Right renal pelvis (tissue), 4 donors: ENCODE results near the gene SPARCL1. TPM values are rescaled to one million over a fixed set of nuclear protein-coding genes. Genes with fewer than 3 reads are reported as not detected.
A peak's percentile ranks its signal among the peaks of the same experiment; 100 is the strongest.
"Not testable (repeated sequence)": the region's sequence is repeated elsewhere in the genome, so short reads cannot be mapped to it uniquely, and the experiment has no call there.

Experiments
- DNase-seq, 4 donors: peaks; one replicate each; pipeline ENCODE4 v3.0.0-alpha.2; 2013; ENCODE audit warnings: low read depth in 4 of 4, low spot score in 3 of 4, missing footprints in 1 of 4
- polyA plus RNA-seq, 4 donors: library from polyadenylated mRNA; unstranded; fragments of 120-200 nt; gene quantifications; one replicate each; pipeline ENCODE4 v1.2.1, GENCODE V29; 2013; ENCODE audit not compliant: insufficient read length in 4 of 4

SPARCL1 gene
- polyA plus RNA-seq, 4 donors: 11.1 to 25.6 (median 14.8) TPM

- no peak for DNase-seq
Observed at GRCh38 chr4:87506974-87507701, 22.0 kb downstream of the SPARCL1 start.

- no peak for DNase-seq
Observed at GRCh38 chr4:87505862-87506261, 23.3 kb downstream of the SPARCL1 start.

- no peak for DNase-seq
Observed at GRCh38 chr4:87502580-87503238, 26.5 kb downstream of the SPARCL1 start.

- no peak for DNase-seq
Observed at GRCh38 chr4:87500092-87500462, 29.1 kb downstream of the SPARCL1 start.

DNA sequence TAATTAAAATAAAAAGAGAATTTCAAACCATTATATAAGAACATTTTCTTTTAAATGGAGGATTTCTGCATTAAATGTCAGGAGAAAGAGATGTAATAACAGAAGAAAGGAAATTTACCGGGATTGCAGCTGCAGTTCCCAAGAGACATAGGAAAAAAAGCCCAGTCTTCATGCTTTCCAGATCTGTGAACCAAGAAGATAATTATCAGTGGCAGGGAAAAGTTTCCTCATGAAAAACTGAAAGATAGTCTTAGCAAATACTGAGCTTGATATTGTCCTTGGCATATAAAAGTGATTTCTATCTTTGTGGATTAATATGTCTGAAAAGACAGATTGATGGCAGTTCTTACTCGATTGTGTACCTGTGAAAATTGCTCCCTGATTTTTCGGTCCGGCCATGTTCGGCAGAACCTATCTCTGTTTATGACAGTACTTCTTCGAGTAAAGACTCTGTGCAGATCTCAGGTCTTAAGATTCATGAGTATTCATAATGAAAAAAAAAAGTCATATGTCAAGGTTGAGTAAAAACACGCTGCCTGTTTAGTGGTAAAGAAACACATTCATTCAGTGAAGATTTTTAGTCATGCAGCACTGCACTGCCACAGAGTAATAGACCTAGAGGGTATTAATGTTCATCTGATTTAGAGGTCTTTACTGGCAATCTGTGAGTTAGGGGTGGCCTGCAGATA, 29.6 kb downstream of the SPARCL1 start:
- no peak for DNase-seq

DNA sequence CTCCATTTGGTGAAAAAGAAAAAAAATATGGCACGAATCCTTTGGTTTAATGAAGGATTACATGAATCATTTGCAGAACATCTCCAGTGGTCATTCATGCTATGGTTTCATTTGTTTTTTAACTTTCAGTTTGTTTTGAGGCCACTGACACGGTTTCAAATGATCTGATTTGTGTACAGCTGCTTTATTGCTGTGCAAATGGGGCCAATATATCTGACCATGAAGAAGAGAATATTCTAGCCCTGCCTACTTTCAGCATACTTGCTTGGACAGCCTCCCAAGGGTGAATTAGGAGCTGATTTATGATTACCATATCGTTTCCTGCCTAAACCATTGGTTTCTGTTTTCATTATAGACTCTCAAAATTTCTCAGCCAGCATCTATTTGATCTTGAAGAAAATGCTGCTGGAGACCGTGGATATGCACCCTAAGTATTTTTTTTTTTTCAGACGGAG, 30.7 kb downstream of the SPARCL1 start:
- DNase-seq: peak in 1 of 4 donors; percentile 40

GRCh38 chr4:87497578-87497977, 31.6 kb downstream of the SPARCL1 start:
- no peak for DNase-seq

- no peak for DNase-seq
Observed at GRCh38 chr4:87497159-87497558, 32.0 kb downstream of the SPARCL1 start.

DNA sequence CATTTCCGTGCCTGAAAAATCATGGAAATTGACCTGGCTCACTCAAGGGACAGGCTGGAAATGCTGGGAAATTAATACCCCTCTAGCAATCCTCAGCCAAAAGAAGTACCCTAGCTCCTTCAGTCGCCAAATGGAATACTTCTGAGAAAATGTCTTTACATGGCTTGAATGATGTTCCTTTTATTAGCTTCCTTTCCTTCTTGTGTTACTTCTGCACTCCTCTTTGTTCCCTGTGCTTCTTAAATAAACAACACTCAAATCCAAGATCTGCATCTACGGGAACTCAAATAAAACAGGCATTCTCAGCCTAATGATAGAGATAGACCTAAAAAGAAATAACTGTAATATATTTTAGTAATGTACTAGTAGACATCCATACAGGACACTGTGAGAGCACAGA, 36.1 kb downstream of the SPARCL1 start:
- DNase-seq: no peak

DNA sequence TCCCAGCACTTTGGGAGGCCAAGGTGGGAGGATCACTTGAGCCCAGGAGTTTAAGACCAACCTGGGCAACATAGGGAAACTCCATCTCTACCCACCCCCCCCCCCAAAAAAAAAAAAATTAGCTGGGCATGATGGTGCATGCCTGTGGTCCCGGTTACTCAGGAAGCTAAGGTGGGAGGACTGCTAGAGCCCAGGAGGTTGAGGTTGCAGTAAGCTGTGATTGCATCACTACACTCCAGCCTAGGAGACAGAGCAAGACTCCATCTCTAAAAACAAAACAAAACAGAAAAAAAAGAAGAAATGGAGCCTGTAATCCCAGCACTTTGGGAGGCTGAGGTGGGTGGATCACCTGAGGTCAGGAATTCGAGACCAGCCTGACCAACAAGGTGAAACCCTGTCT, 37.3 kb downstream of the SPARCL1 start:
- DNase-seq: not testable (repeated sequence)

GRCh38 chr4:87491436-87491835, 37.7 kb downstream of the SPARCL1 start:
- no peak for DNase-seq

DNA sequence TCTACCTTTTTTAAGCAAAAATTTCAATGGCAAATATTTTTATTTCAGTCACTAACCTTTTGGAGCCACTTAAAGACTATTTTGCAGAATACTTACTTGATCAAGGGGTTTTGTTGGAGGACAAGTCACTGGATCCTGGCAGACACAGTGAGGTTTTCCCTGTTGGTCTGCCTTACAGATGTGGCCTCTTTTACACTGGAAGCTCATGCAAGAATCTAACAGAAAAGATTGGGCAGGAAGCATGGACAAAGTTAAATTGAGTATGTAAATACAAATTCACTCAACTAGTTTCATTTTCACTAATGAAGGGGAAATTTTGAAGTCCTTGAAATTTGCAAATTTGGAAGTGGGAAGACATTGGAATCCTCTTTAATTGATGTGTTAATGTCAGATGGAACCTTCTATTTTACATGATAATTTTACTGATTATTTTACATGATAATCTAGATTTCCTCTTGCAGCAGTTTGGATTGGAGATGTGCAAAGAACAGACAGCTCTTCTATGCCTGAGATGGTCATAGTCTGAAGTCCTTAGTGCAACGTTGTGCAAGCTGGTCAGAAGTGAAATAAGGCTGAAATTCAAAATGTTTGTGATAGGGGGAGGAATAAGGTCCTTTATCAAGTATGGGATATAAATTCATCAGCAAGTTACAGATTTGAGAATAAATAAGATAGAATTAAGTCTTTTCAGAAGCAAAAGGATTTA, 38.4 kb downstream of the SPARCL1 start:
- DNase-seq: no peak

GRCh38 chr4:87489678-87490077, 39.5 kb downstream of the SPARCL1 start:
- no peak for DNase-seq

DNA sequence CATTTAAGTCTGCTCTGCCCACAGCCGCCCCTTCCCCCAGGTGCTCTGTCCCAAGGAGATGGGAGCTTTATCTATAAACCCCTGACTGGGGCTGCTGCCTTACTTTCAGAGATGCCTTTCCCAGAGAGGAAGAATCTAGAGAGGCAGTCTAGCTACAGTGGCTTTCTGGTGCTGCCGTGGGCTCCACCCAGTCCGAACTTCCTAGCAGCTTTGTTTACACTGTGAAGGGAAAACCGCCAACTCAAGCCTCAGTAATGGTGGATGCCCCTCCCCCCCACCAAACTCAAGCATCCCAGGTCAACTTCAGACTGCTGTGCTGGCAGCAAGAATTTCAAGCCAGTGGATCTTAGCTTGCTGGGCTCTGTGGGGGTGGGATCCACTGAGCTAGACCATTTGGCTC, 40.5 kb downstream of the SPARCL1 start:
- DNase-seq: not testable (repeated sequence)

- not testable (repeated sequence) for DNase-seq
Observed at GRCh38 chr4:87483247-87483646, 45.9 kb downstream of the SPARCL1 start.

GRCh38 chr4:87481377-87481776, 47.8 kb downstream of the SPARCL1 start:
- no peak for DNase-seq

- no peak for DNase-seq
Observed at GRCh38 chr4:87478732-87479250, 50.4 kb downstream of the SPARCL1 start.

GRCh38 chr4:87476934-87477333, 52.2 kb downstream of the SPARCL1 start:
- no peak for DNase-seq

- DNase-seq: no peak
Observed at GRCh38 chr4:87469390-87469789, 59.8 kb downstream of the SPARCL1 start.

DNA sequence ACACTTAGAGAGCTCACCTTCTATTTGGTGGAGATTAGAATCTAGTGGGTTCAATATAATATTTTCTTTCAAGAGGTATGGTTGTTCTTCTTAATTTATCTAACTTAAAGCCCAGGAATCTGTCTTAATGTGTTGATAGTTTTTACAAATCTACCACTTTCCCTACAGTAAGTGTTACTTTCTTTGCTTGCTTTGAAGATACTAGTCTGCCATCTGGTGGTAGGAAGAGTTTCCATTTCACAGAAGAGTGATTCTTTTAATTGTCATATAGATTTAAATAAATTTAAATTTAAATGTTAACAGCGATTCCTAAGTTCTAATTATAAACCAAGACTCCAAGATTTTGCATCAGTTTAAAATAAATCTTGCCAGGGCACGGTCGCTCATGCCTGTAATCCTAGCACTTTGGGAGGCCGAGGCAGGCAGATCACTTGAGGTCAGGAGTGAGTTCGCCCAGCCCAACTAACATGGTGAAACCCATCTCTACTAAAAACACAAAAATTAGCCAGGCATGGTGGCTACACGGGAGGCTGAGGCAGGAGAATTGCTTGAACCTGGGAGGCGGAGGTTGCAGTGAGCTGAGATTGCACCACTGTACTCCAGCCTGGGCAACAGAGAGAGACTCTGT, 63.3 kb downstream of the SPARCL1 start:
- peak; percentile 15 to 23 (median 20) for DNase-seq
